GM18907 (cell line): Measurements from ENCODE around the gene CDH4.

ENCODE experiments used
- ATAC-seq: cut with Tn5 transposase; IDR thresholded peaks from one replicate; pipeline ENCODE4 v1.9.1; 2021; ENCODE audit warnings: mild to moderate bottlenecking, moderate library complexity; ENCODE audit not compliant: unreplicated experiment

The CDH4 gene

GRCh38 chr20:61673152-61673847 lies 421.2 kb downstream of the CDH4 start:
- ATAC-seq: no peak

GRCh38 chr20:61674121-61674520 lies 422.1 kb downstream of the CDH4 start:
- ATAC-seq: no peak

- ATAC-seq: no peak
Measured at GRCh38 chr20:61674688-61675087, 422.6 kb downstream of the CDH4 start.

- ATAC-seq: no peak
Measured at GRCh38 chr20:61677928-61678327, 425.9 kb downstream of the CDH4 start.

GRCh38 chr20:61678437-61678836 lies 426.4 kb downstream of the CDH4 start:
- ATAC-seq: no peak

- ATAC-seq: no peak
Measured at GRCh38 chr20:61679473-61679872, 427.4 kb downstream of the CDH4 start.

GRCh38 chr20:61680096-61680495 lies 428.0 kb downstream of the CDH4 start:
- no peak for ATAC-seq

GRCh38 chr20:61682114-61682995 lies 430.3 kb downstream of the CDH4 start:
- no peak for ATAC-seq

- no peak for ATAC-seq
Measured at GRCh38 chr20:61682996-61683681, 431.1 kb downstream of the CDH4 start.

- ATAC-seq: no peak
Measured at GRCh38 chr20:61683721-61684120, 431.7 kb downstream of the CDH4 start.

- ATAC-seq: no peak
Measured at GRCh38 chr20:61684136-61684535, 432.1 kb downstream of the CDH4 start.

- ATAC-seq: no peak
Measured at GRCh38 chr20:61684583-61685235, 432.6 kb downstream of the CDH4 start.

- ATAC-seq: no peak
Measured at GRCh38 chr20:61685462-61685861, 433.4 kb downstream of the CDH4 start.

- no peak for ATAC-seq
Measured at GRCh38 chr20:61686051-61686936, 434.2 kb downstream of the CDH4 start.

GRCh38 chr20:61688411-61688810 lies 436.4 kb downstream of the CDH4 start:
- ATAC-seq: no peak

- ATAC-seq: no peak
Measured at GRCh38 chr20:61690150-61690549, 438.1 kb downstream of the CDH4 start.

- ATAC-seq: no peak
Measured at GRCh38 chr20:61690993-61691838, 439.2 kb downstream of the CDH4 start.

GRCh38 chr20:61691978-61692377 lies 439.9 kb downstream of the CDH4 start:
- ATAC-seq: no peak

GRCh38 chr20:61692479-61692878 lies 440.4 kb downstream of the CDH4 start:
- no peak for ATAC-seq
